ENCODE measurements around the gene C1QTNF7. TPM values are rescaled to one million over a fixed set of nuclear protein-coding genes. Genes with fewer than 3 reads are reported as not detected.

Gene C1QTNF7
- polyA plus RNA-seq, 1 experiment = 0.06 TPM

GRCh38 chr4:15418956-15419355 lies 8.9 kb upstream of the C1QTNF7 start:
- Histone ChIP-seq H3K4me3 (ENCODE audit: low read depth, low read length) (no peak overlapping the region), H3K36me3 (ENCODE audit: control insufficient read depth, insufficient read depth, low read length) (no peaks in the 10 kb centered on the region), H3K27me3 (ENCODE audit: control insufficient read depth, insufficient read depth, low read length) (peaks cover 2% of the 10 kb centered on the region; the same call in 1 of the 2 replicates)
- ChIA-PET POLR2A (no interaction called here), CTCF (no interaction called here)
- TF ChIP-seq CTCF (IDR thresholded peaks at IDR 0.05; ENCODE audit: insufficient read depth, low read depth, low read length) = no peak
- no peak for DNase-seq (ENCODE audit: low read depth)

GRCh38 chr4:15420642-15421041 lies 7.2 kb upstream of the C1QTNF7 start:
- peaks cover 2% of the 10 kb centered on the region for H3K27me3 ChIP-seq (ENCODE audit: control insufficient read depth, insufficient read depth, low read length)
- TF ChIP-seq CTCF (IDR thresholded peaks at IDR 0.05; ENCODE audit: insufficient read depth, low read depth, low read length) = no peak
- H3K36me3 ChIP-seq (ENCODE audit: control insufficient read depth, insufficient read depth, low read length) = no peaks in the 10 kb centered on the region
- no peak for DNase-seq (ENCODE audit: low read depth)
- H3K4me3 ChIP-seq (ENCODE audit: low read depth, low read length) = no peak overlapping the region
- CTCF ChIA-PET = interaction anchor here (0.7 to 0.8 kb wide), 2 partner anchors 36 to 80 kb away, joined by 3 read pairs; no protein-coding TSS in a partner anchor
- POLR2A ChIA-PET = no interaction called here

GRCh38 chr4:15423285-15423711 lies 4.5 kb upstream of the C1QTNF7 start:
- H3K36me3 ChIP-seq (ENCODE audit: control insufficient read depth, insufficient read depth, low read length) = no peaks in the 10 kb centered on the region
- POLR2A ChIA-PET = no interaction called here
- DNase-seq (ENCODE audit: low read depth) = no peak
- H3K27me3 ChIP-seq (ENCODE audit: control insufficient read depth, insufficient read depth, low read length) = peaks cover 2% of the 10 kb centered on the region
- CTCF ChIA-PET = no interaction called here
- H3K4me3 ChIP-seq (ENCODE audit: low read depth, low read length) = no peak overlapping the region
- TF ChIP-seq CTCF (IDR thresholded peaks at IDR 0.05; ENCODE audit: insufficient read depth, low read depth, low read length) = no peak

- H3K36me3 ChIP-seq (ENCODE audit: control insufficient read depth, insufficient read depth, low read length) = no peaks in the 10 kb centered on the region
- TF ChIP-seq CTCF (IDR thresholded peaks at IDR 0.05; ENCODE audit: insufficient read depth, low read depth, low read length) = no peak
- no peak overlapping the region for H3K4me3 ChIP-seq (ENCODE audit: low read depth, low read length)
- peaks cover 2% of the 10 kb centered on the region for H3K27me3 ChIP-seq (ENCODE audit: control insufficient read depth, insufficient read depth, low read length)
- DNase-seq (ENCODE audit: low read depth) = no peak
- ChIA-PET CTCF (interaction anchor here (0.7 to 1.6 kb wide), 4 partner anchors 9 to 94 kb away, joined by 3 to 4 read pairs (median 3); no protein-coding TSS in a partner anchor), POLR2A (no interaction called here)
Observed at GRCh38 chr4:15425520-15425919, 2.3 kb upstream of the C1QTNF7 start.

GRCh38 chr4:15427161-15427560 lies 672 bp upstream of the C1QTNF7 start:
- CTCF ChIA-PET = interaction anchor here (0.9 to 2.4 kb wide), 2 partner anchors 11 to 30 kb away, joined by 3 to 6 read pairs; no protein-coding TSS in a partner anchor
- POLR2A ChIA-PET = no interaction called here

More at GRCh38 chr4:15427161-15427560, 672 bp upstream of the C1QTNF7 start:
- Histone ChIP-seq H3K36me3 (ENCODE audit: control insufficient read depth, insufficient read depth, low read length) (no peaks in the 10 kb centered on the region), H3K27me3 (ENCODE audit: control insufficient read depth, insufficient read depth, low read length) (peaks cover 2% of the 10 kb centered on the region), H3K4me3 (ENCODE audit: low read depth, low read length) (no peak overlapping the region)
- TF ChIP-seq CTCF (IDR thresholded peaks at IDR 0.05; ENCODE audit: insufficient read depth, low read depth, low read length) = no peak
- no peak for DNase-seq (ENCODE audit: low read depth)
